IPS-11a (cell line): ENCODE data around the gene RASSF3.
"Not testable (repeated sequence)": the region's sequence is repeated elsewhere in the genome, so short reads cannot be mapped to it uniquely, and the experiment has no call there.

Experiments
- H3K4me3 ChIP-seq: one replicate; pipeline ENCODE4 v1.5.1; 2013; ENCODE audit warnings: low read depth, low read length, control low read depth

RASSF3 gene

GRCh38 chr12:64595863-64596793, 14.2 kb upstream of the RASSF3 start:
- no peak overlapping the region for H3K4me3 ChIP-seq

- H3K4me3 ChIP-seq, result no peak overlapping the region
Observed at GRCh38 chr12:64598831-64599230, 11.5 kb upstream of the RASSF3 start.

- no peak overlapping the region for H3K4me3 ChIP-seq
Observed at GRCh38 chr12:64600164-64600561, 10.1 kb upstream of the RASSF3 start.

- H3K4me3 ChIP-seq, result no peak overlapping the region
Observed at GRCh38 chr12:64603183-64603841, 7.0 kb upstream of the RASSF3 start.

GRCh38 chr12:64608901-64609535, 1.3 kb upstream of the RASSF3 start:
- peak overlapping the region; percentile 60 for H3K4me3 ChIP-seq

- H3K4me3 ChIP-seq, result peak overlapping the region; percentile 60
Observed at GRCh38 chr12:64609536-64610078, 688 bp upstream of the RASSF3 start.

GRCh38 chr12:64610660-64611340, 505 bp downstream of the RASSF3 start:
- H3K4me3 ChIP-seq, result peak overlapping the region; percentile 89

- peak overlapping the region; percentile 89 for H3K4me3 ChIP-seq
Observed at GRCh38 chr12:64611341-64612284, 1.3 kb downstream of the RASSF3 start.

- H3K4me3 ChIP-seq, result no peak overlapping the region
Observed at GRCh38 chr12:64612843-64613242, 2.5 kb downstream of the RASSF3 start.

GRCh38 chr12:64613775-64614398, 3.6 kb downstream of the RASSF3 start:
- H3K4me3 ChIP-seq, result not testable (repeated sequence)

GRCh38 chr12:64616201-64616600, 5.9 kb downstream of the RASSF3 start:
- H3K4me3 ChIP-seq, result no peak overlapping the region

- no peak overlapping the region for H3K4me3 ChIP-seq
Observed at GRCh38 chr12:64618953-64619590, 8.8 kb downstream of the RASSF3 start.

- H3K4me3 ChIP-seq, result no peak overlapping the region
Observed at GRCh38 chr12:64621257-64621942, 11.1 kb downstream of the RASSF3 start.

GRCh38 chr12:64624035-64624434, 13.7 kb downstream of the RASSF3 start:
- no peak overlapping the region for H3K4me3 ChIP-seq

- no peak overlapping the region for H3K4me3 ChIP-seq
Observed at GRCh38 chr12:64625243-64626077, 15.2 kb downstream of the RASSF3 start.

- H3K4me3 ChIP-seq, result not testable (repeated sequence)
Observed at GRCh38 chr12:64626588-64626987, 16.3 kb downstream of the RASSF3 start.

- H3K4me3 ChIP-seq, result no peak overlapping the region
Observed at GRCh38 chr12:64627771-64628170, 17.5 kb downstream of the RASSF3 start.
